ENCODE results near the gene KAT2B.
"Not testable (repeated sequence)": the region's sequence is repeated elsewhere in the genome, so short reads cannot be mapped to it uniquely, and the experiment has no call there.

The KAT2B gene

GRCh38 chr3:20042331-20042730 is 2.1 kb downstream of the KAT2B start:
- no peak for DNase-seq (ENCODE audit: low spot score)

- peak; percentile 54 for DNase-seq (ENCODE audit: low spot score)
These were observed 3.1 kb downstream of the KAT2B start for GRCh38 chr3:20043396-20043795.

GRCh38 chr3:20043825-20044224 is 3.6 kb downstream of the KAT2B start:
- DNase-seq (ENCODE audit: low spot score) = no peak

GRCh38 chr3:20045141-20045540 is 4.9 kb downstream of the KAT2B start:
- not testable (repeated sequence) for DNase-seq (ENCODE audit: low spot score)

- DNase-seq (ENCODE audit: low spot score) = no peak
These were observed 6.3 kb downstream of the KAT2B start for GRCh38 chr3:20046556-20046955.

- no peak for DNase-seq (ENCODE audit: low spot score)
These were observed 7.1 kb downstream of the KAT2B start for GRCh38 chr3:20047341-20047779.

GRCh38 chr3:20047976-20048883 is 8.0 kb downstream of the KAT2B start:
- no peak for DNase-seq (ENCODE audit: low spot score)

- no peak for DNase-seq (ENCODE audit: low spot score)
These were observed 11.0 kb downstream of the KAT2B start for GRCh38 chr3:20051123-20051806.

GRCh38 chr3:20052851-20053250 is 12.6 kb downstream of the KAT2B start:
- DNase-seq (ENCODE audit: low spot score) = no peak

- no peak for DNase-seq (ENCODE audit: low spot score)
These were observed 14.3 kb downstream of the KAT2B start for GRCh38 chr3:20054549-20054987.

GRCh38 chr3:20055020-20055775 is 15.0 kb downstream of the KAT2B start:
- DNase-seq (ENCODE audit: low spot score) = no peak

GRCh38 chr3:20055842-20056241 is 15.6 kb downstream of the KAT2B start:
- no peak for DNase-seq (ENCODE audit: low spot score)

- DNase-seq (ENCODE audit: low spot score) = no peak
These were observed 16.7 kb downstream of the KAT2B start for GRCh38 chr3:20056725-20057611.

GRCh38 chr3:20057612-20058180 is 17.4 kb downstream of the KAT2B start:
- DNase-seq (ENCODE audit: low spot score) = no peak

- no peak for DNase-seq (ENCODE audit: low spot score)
These were observed 19.7 kb downstream of the KAT2B start for GRCh38 chr3:20059929-20060328.

- no peak for DNase-seq (ENCODE audit: low spot score)
These were observed 20.9 kb downstream of the KAT2B start for GRCh38 chr3:20060974-20061685.

GRCh38 chr3:20062996-20063395 is 22.8 kb downstream of the KAT2B start:
- no peak for DNase-seq (ENCODE audit: low spot score)

GRCh38 chr3:20064387-20064786 is 24.1 kb downstream of the KAT2B start:
- no peak for DNase-seq (ENCODE audit: low spot score)

- no peak for DNase-seq (ENCODE audit: low spot score)
These were observed 24.7 kb downstream of the KAT2B start for GRCh38 chr3:20064796-20065564.

- DNase-seq (ENCODE audit: low spot score) = no peak
These were observed 25.8 kb downstream of the KAT2B start for GRCh38 chr3:20066079-20066478.
